ENCODE data around the gene KRTAP10-10. TPM values are rescaled to one million over a fixed set of nuclear protein-coding genes. Genes with fewer than 3 reads are reported as not detected.

The KRTAP10-10 gene, protein sequence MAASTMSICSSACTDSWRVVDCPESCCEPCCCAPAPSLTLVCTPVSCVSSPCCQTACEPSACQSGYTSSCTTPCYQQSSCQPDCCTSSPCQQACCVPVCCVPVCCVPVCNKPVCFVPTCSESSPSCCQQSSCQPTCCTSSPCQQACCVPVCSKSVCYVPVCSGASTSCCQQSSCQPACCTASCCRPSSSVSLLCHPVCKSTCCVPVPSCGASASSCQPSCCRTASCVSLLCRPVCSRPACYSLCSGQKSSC
- total RNA-seq: not detected in 2 replicates

DNA sequence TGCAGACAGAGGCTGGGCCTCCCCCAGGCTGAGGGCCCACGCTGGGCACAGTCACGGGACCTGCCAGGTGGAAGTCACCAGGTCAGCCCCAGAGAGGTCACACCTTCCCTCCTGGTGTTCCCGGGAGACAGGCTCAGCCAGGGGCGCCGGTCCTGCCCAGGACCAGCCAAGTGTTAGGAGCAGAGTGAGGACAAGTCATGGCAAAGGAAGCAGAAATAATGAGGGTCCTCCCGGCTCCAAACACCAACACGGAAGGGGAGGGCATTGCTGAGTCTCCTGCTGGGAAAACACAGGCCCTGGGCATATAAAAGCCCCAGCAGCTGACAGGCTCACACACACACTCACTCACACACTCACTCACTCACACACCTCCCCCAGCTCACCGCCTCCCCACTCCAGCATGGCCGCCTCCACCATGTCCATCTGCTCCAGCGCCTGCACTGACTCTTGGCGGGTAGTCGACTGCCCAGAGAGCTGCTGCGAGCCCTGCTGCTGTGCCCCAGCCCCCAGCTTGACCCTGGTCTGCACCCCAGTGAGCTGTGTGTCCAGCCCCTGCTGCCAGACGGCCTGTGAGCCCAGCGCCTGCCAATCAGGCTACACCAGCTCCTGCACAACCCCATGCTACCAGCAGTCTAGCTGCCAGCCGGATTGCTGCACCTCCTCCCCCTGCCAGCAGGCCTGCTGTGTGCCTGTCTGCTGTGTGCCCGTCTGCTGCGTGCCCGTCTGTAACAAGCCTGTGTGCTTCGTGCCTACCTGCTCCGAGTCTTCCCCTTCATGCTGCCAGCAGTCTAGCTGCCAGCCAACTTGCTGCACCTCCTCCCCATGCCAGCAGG lies at the start of gene KRTAP10-10:
TSS of gene KRTAP10-10 (plus strand) at position 339 of the 833 bp plus-strand sequence. CDS start at position 401, 62 bp downstream.

DNA sequence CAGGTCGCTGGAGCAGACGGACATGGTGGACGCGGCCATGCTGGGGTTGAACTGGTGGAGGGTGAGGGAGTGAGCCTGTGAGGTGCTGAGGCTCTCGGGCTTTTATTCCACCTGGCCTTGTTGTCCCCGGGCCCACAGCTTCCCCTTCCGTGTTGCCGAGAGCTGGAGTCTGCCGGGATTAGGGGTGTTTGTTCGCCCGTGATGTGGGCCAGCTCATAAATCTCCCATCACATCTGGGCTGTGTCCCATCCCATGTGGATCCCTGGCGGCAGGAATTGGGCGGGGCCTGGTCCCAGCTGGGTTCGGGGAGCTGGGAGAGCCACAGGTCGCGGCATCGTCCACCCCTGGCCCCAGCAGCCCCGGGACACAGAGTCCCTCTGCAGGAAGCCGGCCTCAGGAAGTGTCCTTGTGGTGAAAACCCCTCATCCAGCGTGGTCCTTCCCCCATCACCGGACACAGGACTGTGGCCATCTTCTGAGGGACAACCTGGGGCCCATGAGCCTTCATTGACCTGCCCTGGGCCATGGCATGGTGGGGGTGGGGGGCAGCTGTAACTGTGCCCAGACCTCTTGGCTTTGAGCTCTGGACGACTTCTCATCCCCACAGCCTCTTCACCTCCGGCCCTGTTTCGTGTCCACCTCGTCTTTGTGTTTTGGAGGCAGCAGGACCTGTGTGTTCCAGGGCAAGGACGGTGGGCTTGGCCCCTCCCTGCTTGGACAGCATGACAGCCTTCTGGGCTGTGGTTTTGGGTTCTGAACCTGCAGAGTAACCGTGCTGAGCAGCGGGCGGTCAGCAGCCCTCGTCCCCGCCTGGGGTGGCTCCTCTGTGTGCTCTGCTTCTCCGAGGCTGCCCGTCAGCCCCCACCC lies 44.5 kb upstream of the KRTAP10-10 start, which contains the start of gene KRTAP10-6:
TSS of gene KRTAP10-6 (minus strand) at position 60 of the 866 bp plus-strand sequence. CDS start at position 39, 21 bp downstream.

DNA sequence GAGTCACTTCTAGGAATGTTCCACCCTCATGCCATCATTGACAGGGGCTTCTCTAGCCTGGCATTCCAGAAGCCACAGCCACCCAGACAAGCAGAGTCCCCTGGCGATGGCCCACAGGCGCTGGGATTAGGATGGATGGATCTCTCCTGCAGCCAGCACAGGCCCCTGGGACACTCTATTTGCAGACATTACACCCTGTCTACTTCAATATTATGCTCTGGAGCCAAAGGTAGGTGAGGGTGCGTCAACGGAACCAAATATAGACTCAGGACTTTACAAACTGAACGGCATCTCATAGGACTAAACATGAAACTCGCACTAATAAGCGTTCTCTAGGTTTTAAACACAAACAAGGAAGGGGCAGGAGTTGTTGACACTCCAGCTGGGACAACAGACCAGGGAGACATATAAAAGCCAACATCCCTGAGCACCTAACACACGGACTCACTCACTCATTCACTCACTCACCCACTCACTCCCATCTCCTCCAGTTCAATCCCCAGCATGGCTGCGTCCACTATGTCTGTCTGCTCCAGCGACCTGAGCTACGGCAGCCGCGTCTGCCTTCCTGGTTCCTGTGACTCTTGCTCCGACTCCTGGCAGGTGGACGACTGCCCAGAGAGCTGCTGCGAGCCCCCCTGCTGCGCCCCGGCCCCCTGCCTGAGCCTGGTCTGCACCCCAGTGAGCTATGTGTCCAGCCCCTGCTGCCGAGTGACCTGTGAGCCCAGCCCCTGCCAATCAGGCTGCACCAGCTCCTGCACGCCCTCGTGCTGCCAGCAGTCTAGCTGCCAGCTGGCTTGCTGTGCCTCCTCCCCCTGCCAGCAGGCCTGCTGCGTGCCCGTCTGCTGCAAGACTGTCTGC lies 36.8 kb upstream of the KRTAP10-10 start, which contains the start of gene KRTAP10-7:
TSS of gene KRTAP10-7 (plus strand) at position 480 of the 861 bp plus-strand sequence. CDS start at position 505, 25 bp downstream.

DNA sequence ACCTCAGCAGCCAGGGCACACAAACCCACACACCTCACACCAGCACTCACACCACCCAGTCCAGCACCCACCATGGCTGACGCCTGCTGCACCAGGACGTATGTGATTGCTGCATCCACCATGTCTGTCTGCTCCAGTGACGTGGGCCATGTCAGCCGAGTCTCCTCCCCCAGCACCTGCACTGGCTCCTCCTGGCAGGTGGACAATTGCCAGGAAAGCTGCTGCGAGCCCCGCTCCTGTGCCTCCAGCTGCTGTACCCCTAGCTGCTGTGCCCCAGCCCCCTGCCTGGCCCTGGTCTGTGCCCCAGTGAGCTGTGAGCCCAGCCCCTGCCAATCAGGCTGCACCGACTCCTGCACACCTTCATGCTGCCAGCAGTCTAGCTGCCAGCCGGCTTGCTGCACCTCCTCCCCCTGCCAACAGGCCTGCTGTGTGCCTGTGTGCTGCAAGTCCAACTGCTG lies 25.1 kb upstream of the KRTAP10-10 start, which contains the start of gene KRTAP10-8:
TSS of gene KRTAP10-8 (plus strand) at position 51 of the 458 bp plus-strand sequence. CDS start at position 73, 22 bp downstream.

DNA sequence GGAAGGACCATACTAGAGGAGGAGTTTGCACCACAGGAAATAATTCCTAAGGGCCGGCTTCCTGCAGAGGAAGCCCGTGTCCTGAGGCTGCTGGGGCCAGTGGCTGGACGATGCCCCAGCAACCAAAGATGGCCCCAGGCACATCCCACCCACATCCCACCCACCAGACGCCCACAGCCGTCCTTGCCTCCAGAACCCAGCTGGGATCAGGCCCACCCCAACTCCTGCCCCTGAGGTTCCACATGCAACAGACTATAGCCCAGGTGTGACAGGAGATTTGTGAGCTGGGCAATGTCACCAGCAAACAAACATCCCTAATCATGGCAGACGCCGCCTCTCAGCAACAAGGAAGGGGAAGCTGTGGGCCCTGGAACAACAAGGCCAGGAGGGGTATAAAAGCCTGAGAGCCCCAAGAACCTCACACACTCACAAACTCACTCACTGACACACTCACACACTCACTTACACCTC lies 10.4 kb upstream of the KRTAP10-10 start, which contains the start of gene KRTAP10-9:
TSS of gene KRTAP10-9 (plus strand) at position 421 of the 471 bp plus-strand sequence. CDS start 79 bp downstream, outside the sequence.

DNA sequence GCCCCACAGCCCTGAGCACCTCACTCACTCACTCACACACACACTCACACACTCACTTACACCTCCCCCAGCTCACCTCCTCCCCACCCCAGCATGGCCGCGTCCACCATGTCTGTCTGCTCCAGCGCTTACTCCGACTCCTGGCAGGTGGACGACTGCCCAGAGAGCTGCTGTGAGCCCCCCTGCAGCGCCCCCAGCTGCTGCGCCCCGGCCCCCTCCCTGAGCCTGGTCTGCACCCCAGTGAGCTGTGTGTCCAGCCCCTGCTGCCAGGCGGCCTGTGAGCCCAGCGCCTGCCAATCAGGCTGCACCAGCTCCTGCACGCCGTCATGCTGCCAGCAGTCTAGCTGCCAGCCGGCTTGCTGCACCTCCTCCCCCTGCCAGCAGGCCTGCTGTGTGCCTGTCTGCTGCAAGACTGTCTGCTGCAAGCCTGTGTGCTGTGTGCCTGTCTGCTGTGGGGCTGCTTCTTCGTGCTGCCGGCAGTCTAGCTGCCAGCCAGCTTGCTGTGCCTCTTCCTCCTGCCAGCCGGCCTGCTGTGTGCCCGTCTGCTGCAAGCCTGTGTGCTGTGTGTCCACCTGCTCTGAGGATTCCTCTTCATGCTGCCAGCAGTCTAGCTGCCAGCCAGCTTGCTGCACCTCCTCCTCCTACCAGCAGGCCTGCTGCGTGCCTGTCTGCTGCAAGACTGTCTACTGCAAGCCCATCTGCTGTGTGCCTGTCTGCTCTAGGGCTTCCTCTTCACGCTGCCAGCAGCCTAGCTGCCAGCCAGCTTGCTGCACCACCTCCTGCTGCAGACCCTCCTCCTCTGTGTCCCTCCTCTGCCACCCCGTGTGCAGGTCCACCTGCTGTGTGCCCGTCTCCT lies 9.4 kb downstream of the KRTAP10-10 start, which contains the start of gene KRTAP10-11:
TSS of gene KRTAP10-11 (plus strand) at position 49 of the 856 bp plus-strand sequence. CDS start at position 94, 45 bp downstream.

DNA sequence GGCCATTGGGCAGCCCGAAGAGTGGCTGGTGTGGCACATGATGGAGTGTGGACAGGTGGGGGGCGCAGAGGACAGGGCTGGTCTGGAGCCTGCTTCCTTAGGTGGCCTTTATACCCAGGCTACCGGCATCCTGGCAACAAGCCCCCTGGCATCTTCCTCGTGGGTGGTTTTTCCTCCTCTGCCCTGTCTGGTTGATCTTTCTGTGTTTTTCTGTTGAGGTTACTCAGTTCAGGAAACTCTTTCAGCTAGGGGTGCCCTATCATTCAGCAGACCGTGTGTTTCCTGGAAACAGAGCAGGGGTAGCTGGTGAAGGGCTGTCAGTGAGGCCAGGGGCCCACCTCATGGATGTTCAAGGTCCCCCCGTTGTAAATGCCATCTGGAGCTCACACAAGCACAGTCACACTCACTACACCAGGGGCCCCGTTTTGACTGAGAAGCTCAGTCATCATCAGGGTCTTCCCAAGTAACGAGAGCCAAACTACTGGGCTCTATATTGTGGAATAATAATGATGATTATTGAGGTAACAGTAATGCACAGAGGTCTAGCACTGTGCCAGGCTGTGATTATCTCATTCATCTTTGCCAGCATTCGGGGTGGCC lies 17.5 kb downstream of the KRTAP10-10 start, which contains the start of gene KRTAP12-4:
TSS of gene KRTAP12-4 (minus strand) at position 84 of the 600 bp plus-strand sequence. CDS start at position 39, 45 bp downstream.

DNA sequence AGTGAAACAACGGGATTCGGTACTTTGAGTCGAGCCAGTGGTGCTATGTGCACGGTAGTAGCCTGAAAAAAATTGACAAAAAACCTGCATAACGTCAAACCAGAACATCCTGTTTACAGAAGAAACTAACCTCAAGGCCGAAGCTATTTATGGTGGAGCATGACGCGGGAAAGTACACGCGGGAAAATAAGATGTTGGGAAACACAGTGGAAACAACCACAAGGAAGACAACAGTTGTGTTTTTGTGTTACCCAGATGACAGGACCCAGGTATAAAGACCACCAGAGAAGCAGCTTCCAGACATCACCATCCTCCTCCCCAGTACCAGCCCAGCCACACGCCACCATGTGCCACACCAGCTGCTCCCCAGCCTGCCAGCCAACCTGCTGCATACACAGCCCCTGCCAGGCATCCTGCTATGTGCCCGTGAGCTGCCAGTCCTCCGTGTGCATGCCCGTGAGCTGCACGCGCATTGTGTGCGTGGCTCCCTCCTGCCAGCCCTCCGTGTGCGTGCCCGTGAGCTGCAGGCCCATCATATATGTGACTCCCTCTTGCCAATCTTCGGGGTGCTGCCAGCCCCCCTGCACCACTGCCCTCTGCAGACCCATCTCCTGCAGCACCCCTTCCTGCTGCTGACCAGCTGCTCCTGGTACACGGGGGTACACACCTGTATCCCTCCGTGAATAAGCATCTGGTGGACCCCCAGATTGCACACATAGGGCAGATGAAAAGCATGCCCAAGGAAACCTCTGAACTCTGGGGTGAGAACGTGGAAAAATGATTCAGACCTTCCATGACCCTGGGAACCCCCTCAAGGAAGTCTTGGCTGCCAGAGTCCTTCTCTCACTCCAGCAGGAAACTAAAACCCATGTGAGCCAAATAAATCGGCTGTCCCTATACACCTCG lies 20.7 kb downstream of the KRTAP10-10 start, which contains the start of gene KRTAP12-3:
TSS of gene KRTAP12-3 (plus strand) at position 298 of the 906 bp plus-strand sequence. CDS start at position 346, 48 bp downstream.

DNA sequence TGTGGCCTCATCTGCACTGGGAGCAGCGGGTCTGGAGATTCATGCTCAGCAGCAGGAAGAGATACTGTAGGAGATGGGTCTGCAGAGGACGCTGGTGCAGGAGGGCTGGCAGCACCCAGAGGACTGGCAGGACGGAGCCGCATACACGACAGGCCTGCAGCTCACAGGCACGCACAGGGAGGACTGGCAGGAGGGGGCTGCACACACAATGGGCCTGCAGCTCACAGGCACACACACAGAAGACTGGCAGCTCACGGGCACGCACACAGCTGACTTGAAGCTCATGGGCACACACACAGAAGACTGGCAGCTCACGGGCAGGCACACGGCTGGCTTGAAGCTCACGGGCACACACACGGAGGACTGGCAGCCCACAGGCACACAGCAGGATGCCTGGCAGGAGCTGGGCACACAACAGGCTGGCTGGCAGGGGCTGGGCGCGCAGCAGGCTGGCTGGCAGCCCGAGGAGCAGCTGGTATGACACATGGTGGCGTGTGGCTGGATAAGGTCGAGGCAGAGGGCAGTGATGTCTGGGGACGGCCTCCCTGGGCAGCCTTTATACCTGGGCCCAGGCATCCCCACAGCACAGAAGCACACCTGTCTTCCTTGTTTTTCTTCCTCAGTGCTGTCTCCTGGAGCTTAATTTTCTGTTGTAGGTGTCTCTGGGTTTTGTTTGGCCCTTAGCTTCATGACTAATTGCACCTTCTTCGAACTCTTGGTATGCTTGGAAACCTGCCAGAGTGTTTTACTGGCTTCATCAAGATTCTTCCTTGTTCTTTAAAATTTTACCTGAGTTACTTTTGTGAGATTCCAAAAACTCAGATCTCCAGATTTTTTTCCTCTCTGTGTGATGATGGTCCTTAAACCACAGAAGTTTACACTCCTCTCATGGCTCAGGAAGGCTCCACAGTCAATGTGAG lies 29.5 kb downstream of the KRTAP10-10 start, which contains the start of gene KRTAP12-2:
TSS of gene KRTAP12-2 (minus strand) at position 527 of the 920 bp plus-strand sequence. CDS start at position 486, 41 bp downstream.

DNA sequence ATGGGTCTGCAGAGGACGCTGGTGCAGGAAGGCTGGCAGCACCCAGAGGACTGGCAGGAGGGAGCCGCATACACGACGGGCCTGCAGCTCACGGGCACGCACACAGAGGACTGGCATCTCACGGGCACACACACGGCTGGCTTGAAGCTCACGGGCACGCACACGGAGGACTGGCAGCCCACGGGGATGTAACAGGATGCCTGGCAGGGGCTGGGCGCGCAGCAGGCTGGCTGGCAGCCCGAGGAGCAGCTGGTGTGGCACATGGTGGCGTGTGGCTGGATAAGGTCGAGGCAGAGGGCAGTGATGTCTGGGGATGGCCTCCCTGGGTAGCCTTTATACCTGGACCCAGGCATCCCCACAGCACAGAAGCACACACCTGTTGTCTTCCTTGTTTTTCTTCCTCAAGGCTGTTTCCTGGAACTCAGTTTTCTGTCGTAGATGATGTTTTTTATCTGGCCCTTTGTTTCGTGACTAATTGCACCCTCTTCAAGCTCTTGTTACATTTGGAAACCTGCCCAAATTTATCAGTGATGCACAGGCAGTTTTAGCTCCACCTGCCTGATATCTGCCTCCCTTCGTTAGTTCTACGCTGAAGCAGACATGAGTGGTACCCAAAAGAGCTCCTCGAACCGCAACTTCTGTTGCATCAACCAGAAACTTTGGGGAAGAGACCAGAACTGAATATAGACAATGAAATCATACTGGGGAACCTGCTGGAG lies 44.9 kb downstream of the KRTAP10-10 start, which contains the start of gene KRTAP12-1:
TSS of gene KRTAP12-1 (minus strand) at position 303 of the 719 bp plus-strand sequence. CDS start at position 263, 40 bp downstream.

Other genes starting within 250 kb of the KRTAP10-10 start
- gene LRRC3, start 181.8 kb upstream of the KRTAP10-10 start, total RNA-seq: 0.18 and 0.29 TPM in 2 replicates
- gene KRTAP10-1, start 97.2 kb upstream of the KRTAP10-10 start, total RNA-seq: not detected in 2 replicates
- gene KRTAP10-2, start 85.9 kb upstream of the KRTAP10-10 start, total RNA-seq: not detected in 2 replicates
- not detected in 2 replicates for gene KRTAP10-3, start 78.6 kb upstream of the KRTAP10-10 start, total RNA-seq
- gene KRTAP10-4, start 63.6 kb upstream of the KRTAP10-10 start, total RNA-seq: not detected in 2 replicates
- not detected in 2 replicates for gene KRTAP10-5, start 56.8 kb upstream of the KRTAP10-10 start, total RNA-seq
- gene KRTAP10-6, start 44.9 kb upstream of the KRTAP10-10 start, total RNA-seq: not detected in 2 replicates
- not detected in 2 replicates for gene KRTAP10-7, start 36.8 kb upstream of the KRTAP10-10 start, total RNA-seq
- gene KRTAP10-8, start 25.3 kb upstream of the KRTAP10-10 start, total RNA-seq: not detected in 2 replicates
- not detected in 2 replicates for gene KRTAP10-9, start 10.3 kb upstream of the KRTAP10-10 start, total RNA-seq
- not detected in 2 replicates for gene KRTAP10-11, start 9.1 kb downstream of the KRTAP10-10 start, total RNA-seq
- gene KRTAP12-4, start 17.3 kb downstream of the KRTAP10-10 start, total RNA-seq: not detected in 2 replicates
- not detected in 2 replicates for gene KRTAP12-3, start 20.6 kb downstream of the KRTAP10-10 start, total RNA-seq
- not detected in 2 replicates for gene KRTAP12-2, start 29.6 kb downstream of the KRTAP10-10 start, total RNA-seq
- not detected in 2 replicates for gene KRTAP12-1, start 44.8 kb downstream of the KRTAP10-10 start, total RNA-seq
- not detected in 2 replicates for gene KRTAP10-12, start 59.8 kb downstream of the KRTAP10-10 start, total RNA-seq
- not detected in 2 replicates for gene TSPEAR, start 74.2 kb downstream of the KRTAP10-10 start, total RNA-seq
- gene UBE2G2, start 164.5 kb downstream of the KRTAP10-10 start, total RNA-seq: 22.3 and 22.5 TPM in 2 replicates
- 85.0 and 99.4 TPM in 2 replicates for gene SUMO3, start 180.7 kb downstream of the KRTAP10-10 start, total RNA-seq
- 282 and 295 TPM in 2 replicates for gene PTTG1IP, start 236.3 kb downstream of the KRTAP10-10 start, total RNA-seq